Measurements from ENCODE around the gene B4GALNT4. TPM values are rescaled to one million over a fixed set of nuclear protein-coding genes. Genes with fewer than 3 reads are reported as not detected.
"Not testable (repeated sequence)": the region's sequence is repeated elsewhere in the genome, so short reads cannot be mapped to it uniquely, and the experiment has no call there.

Gene B4GALNT4
- total and polyA plus RNA-seq, 2 of the 8 experiments (the other 6 are each of a cell fraction or from before 2014, with no cell fraction given), result 40.9 to 76.3 TPM

GRCh38 chr11:401196-401595 lies 31.9 kb downstream of the B4GALNT4 start:
- H3K4me2 ChIP-seq (ENCODE audit: insufficient read depth in 1 of 2, low read depth in 2 of 2, low read length in 2 of 2); H3K9ac ChIP-seq (replicated peaks in 1 of 4; ENCODE audit: extremely low read depth in 1 of 4, low read depth in 3 of 4, low read length in 3 of 4); H2BK15ac ChIP-seq (ENCODE audit: low read length); H3K23ac ChIP-seq (ENCODE audit: insufficient read length); H4K91ac ChIP-seq (replicated peaks; ENCODE audit: insufficient read length, low read length); FAIRE-seq; H4K8ac ChIP-seq (ENCODE audit: extremely low read depth, insufficient read depth, low read length); DNase-seq (ENCODE audit: low read depth in 1 of 2, low spot score in 2 of 2); H3K56ac ChIP-seq (replicated peaks; ENCODE audit: insufficient read length, low read depth, low read length); POLR2A ChIA-PET (ENCODE audit: partially characterized antibody); H2BK120ac ChIP-seq (replicated peaks; ENCODE audit: low read depth, low read length); H4K20me1 ChIP-seq (replicated peaks in 1 of 2; ENCODE audit: control insufficient read depth in 1 of 2, insufficient read depth in 2 of 2, low read length in 2 of 2); H2BK20ac ChIP-seq (ENCODE audit: low read length); H4K5ac ChIP-seq (ENCODE audit: insufficient read length, low read depth, low read length); H3K4ac ChIP-seq (replicated peaks; ENCODE audit: insufficient read length, low read depth, low read length); H3K27ac ChIP-seq (ENCODE audit: low read depth, low read length); CTCF ChIA-PET (ENCODE audit: partially characterized antibody); H3K79me2 ChIP-seq (ENCODE audit: control insufficient read depth in 1 of 2, insufficient read depth in 2 of 2, low read length in 2 of 2); H3K14ac ChIP-seq (ENCODE audit: insufficient read length); H2BK5ac ChIP-seq (ENCODE audit: low read depth, low read length); H3K79me1 ChIP-seq (ENCODE audit: low read depth, low read length); H2AK5ac ChIP-seq (ENCODE audit: low read depth, low read length); H3K23me2 ChIP-seq (ENCODE audit: low read depth, low read length); H3K18ac ChIP-seq (ENCODE audit: extremely low read depth, low read length); H3K4me1 ChIP-seq (replicated peaks in 1 of 4; ENCODE audit: control insufficient read depth in 3 of 4, insufficient read depth in 4 of 4, low read length in 3 of 4); H2BK12ac ChIP-seq (ENCODE audit: low read depth, low read length); H2AFZ ChIP-seq (ENCODE audit: low read length); H3K9me3 ChIP-seq (ENCODE audit: insufficient read depth in 2 of 2, low read depth in 1 of 2, low read length in 1 of 2); H3K4me3 ChIP-seq (ENCODE audit: extremely low read depth in 1 of 4, insufficient read depth in 2 of 4, low read depth in 3 of 4, low read length in 4 of 4); H3K27me3 ChIP-seq (replicated peaks in 1 of 4; ENCODE audit: control insufficient read depth in 3 of 4, extremely low read depth in 1 of 4, insufficient read depth in 3 of 4, low read length in 3 of 4): not testable (repeated sequence)
- peaks cover 0 to 28% (median 0%) of the 10 kb centered on the region in 4 experiments; a peak in 3 of 8 replicates for H3K36me3 ChIP-seq (ENCODE audit: control insufficient read depth in 2 of 4, insufficient read depth in 4 of 4, low read length in 3 of 4)
- no CpG with 5 or more reads among the region's 52 CpGs for WGBS, 2 experiments (ENCODE audit: extremely low coverage in 1 of 2, insufficient coverage in 1 of 2, insufficient read length in 1 of 2, insufficient replicate concordance in 2 of 2, low coverage in 1 of 2, low lambda C conversion rate in 2 of 2, missing lambda C conversion rate in 1 of 2)

Data from H1 (cell line).